ENCODE measurements around the gene PPP1R1B.
"Not testable (repeated sequence)": the region's sequence is repeated elsewhere in the genome, so short reads cannot be mapped to it uniquely, and the experiment has no call there.

Gene PPP1R1B

GRCh38 chr17:39626171-39627046 is at the start of gene PPP1R1B:
TSS of gene PPP1R1B (plus strand) at chr17:39626952. CDS start at chr17:39627393, 441 bp downstream.
- FAIRE-seq: no peak

DNA sequence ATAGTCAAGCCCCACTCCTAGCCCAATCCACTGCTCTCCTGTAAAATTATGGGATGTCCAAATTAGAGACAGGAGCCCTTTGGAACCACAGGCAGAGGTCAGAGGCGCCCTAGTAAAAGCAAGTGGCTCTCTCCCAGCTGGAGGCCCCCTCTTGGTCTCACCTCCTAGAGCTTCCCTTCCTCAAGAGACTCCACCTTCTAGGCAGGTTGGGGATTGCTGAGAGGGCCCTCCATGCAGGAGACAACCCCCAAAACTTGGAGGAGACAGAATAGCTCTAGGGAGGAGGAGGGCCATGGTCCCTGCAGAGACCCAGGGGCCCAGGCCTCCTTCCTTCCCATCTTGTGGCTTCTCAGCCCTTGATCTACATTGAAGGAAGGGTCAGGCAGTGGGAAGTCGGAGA is 48.5 kb upstream of the PPP1R1B start:
- FAIRE-seq: no peak

- no peak for FAIRE-seq
These were observed 47.3 kb upstream of the PPP1R1B start for GRCh38 chr17:39579318-39580081.

DNA sequence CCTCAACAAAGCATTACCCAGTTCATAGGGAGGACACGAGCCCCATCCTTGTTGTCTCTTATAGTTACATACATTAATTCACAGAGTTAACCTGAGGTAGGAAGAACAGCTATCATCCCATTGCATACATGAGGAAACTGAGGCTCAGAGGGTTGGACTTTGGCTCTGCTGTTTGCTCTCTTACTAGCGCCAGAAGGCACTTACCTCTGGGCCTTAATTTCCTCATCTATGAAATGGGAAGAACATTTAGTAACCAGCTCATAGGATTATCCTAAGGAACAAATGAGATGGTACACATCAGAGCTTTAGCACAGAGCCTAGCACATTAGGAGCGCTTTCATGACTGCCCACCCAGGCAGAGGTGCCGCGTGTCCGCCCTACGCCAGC is 46.7 kb upstream of the PPP1R1B start:
- no peak for FAIRE-seq

- no peak for FAIRE-seq
These were observed 45.5 kb upstream of the PPP1R1B start for GRCh38 chr17:39581071-39581758.

- FAIRE-seq: no peak
These were observed 45.0 kb upstream of the PPP1R1B start for GRCh38 chr17:39581759-39582085.

DNA sequence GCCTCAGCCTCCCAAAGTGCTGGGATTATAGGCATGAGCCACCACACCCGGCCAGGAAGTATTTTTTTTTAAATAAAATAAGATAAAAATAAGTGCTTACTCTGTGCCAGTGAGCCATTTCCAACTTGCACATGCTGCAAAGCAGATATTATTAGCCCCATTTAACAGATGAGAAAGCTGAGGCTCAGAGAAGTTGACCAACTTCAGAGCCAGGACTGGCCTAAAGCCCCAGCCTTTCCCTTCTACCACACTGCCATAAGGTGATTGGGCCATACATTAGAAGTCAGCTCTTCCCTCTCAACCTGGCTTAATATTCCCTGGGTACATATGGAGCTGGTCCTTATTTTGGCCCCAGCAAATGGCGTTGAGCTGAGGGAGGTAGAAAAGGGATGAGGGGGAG is 44.1 kb upstream of the PPP1R1B start:
- FAIRE-seq: no peak

DNA sequence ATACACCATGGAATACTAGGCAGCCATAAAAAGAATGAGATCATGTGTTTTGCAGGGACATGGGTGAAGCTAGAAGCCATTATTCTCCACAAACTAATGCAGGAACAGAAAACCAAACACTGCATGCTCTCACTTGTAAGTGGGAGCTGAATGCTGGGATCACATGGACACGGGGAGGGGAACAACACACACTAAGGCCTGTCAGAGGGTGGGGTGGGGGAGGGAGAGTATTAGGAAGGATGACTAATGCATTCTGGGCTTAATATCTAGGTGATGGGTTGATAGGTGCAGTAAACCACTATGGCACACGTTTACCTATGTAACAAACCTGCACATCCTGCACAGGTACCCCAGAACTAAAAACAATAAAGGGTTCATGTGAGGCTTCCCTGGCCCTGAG is 36.6 kb upstream of the PPP1R1B start:
- not testable (repeated sequence) for FAIRE-seq

DNA sequence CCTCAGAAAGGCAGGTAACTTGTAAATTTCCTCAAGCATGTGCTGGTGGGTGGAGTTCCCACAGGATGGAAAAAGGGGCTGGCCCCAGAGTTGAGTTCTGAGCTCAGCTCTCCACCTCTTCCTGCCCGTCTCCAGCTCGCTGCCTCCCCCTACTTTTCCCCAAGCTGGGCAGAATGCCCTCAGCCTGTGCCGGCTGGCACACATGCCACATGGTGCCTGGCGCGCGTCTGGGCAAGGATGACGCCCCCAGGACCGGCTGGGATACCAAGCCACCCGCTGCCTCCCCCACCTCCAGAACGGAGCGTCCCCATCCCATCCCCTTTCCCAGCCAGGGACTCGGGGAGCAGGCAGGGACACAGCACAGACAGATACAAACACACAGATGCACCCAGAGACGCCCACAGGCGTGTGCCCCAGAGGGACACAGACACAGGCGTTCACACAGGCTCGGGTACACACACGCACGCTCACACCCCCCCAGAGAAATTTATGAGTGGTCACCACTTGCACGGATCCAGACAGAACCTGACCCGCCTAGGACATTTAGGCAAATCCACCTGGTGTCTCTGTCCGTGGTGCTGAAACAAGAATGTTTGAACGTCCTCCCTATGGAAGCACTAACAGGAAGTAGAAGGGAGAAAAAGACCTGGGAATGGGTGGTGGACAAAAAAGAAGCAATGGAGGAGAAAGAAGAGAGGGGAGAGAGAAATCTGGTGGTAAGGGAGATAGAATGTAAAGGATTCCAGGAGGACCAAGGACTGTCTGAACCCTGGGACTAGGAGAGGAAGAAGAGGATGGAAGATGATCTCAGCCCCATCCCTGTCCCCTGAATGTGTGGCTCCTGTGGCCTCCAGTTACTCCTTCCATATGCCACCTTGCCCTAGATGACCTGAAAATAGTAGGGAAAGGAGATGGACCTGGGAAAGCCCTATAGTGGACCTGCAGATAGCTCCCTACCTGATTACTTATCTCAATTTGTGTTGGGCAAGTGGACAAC is 34.5 kb upstream of the PPP1R1B start:
- no peak for FAIRE-seq

DNA sequence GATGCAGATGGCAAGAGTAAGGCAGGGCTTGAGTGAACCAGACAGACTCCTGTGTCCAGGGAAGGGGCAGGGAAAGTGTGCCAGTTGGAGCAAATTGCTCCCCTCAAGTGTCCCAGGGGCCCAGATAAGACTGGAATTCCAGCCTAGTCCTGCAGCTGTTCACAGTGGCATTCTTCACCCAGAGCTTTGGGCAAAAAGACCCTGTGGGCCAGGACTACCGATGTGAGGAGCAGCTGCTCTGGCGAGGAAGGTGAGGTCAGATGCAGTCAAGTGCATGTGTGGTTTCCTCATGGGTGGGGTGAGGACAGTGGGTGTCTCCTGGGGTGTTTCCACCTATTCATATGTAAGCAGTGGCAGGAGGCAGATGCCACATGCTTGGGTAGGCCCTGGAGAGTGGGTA is 33.4 kb upstream of the PPP1R1B start:
- FAIRE-seq: no peak

DNA sequence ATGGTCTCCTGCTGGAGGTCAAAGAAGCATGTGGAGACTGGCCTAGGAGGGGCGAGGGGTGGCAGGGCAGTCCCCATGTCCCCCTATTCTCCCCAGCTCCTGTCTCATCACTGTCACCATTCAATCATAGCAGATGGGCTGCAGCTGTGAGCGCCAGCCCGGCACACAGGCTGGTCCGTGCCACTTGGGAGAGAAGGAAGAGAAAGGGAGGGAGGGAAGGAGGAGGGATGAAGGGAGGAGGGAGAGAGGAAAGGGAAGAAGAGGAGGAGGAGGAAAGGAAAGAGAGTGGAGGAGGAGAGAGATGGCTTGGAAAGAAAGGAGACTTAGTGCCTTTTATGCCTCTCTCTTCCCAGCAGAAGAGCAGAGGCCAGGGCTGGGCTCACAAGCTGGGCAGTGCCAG is 31.5 kb upstream of the PPP1R1B start:
- FAIRE-seq: no peak

DNA sequence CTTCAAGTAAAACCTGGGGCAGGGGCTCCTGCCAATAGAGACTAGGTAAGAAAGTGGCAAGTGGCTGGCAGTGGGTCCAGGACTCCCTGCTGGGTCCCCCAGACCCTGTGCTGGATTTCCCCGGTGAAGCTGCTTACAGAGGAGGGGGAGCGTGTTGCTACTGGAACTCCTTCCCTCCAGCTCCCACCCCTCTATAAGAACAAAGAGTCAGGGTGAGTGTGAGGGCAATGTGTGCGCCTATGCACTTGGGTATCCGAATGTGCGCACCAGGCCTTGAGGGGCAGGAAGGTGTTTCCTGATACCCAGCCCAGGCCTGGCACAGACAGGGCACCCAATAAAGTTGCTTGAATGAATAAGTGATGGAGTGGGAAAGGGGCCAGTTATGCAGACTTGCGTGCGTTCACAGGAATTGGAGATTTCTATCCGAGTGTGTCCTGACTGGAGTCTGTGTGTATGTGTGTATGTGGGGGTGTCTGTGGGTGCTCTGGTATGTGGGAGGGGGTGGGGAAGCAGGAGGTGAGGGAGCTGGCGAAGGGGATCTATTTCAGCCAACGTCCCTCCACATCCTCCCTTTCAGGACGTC is 30.7 kb upstream of the PPP1R1B start:
- no peak for FAIRE-seq

GRCh38 chr17:39596543-39597267 is 30.0 kb upstream of the PPP1R1B start:
- FAIRE-seq: no peak

DNA sequence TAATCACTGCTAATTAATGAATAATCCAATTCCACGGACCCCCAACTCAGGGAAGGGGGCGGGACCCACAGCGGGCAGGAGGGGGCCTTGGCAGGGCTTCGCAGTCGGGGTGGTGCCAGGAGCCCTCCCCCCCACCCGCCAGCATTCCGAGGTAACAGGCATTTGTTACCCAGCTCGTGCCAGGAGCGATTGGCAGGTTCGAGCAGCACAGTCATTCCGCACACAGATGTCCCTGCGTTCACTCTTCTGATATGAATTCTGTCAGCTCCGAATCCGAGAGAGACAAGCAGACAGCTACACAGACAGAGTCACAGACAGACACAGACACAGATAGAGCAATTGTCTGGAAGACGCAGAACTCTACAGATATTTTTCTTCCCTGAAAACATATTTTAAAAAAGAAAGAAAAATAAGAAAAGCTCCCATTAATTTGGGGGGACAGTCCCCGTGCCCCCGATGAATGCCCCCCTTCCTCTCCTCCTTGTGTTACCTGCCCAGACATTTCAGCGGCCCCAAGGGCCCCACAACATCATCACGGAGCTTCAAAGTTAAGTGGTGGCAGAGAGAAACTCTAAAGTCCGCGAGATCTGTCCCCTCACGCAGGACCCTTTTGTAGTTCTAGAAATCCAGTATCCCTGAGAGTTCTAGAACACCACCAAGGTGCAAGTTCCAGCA is 29.2 kb upstream of the PPP1R1B start:
- FAIRE-seq: no peak

GRCh38 chr17:39598047-39598481 is 28.7 kb upstream of the PPP1R1B start:
- FAIRE-seq: no peak

DNA sequence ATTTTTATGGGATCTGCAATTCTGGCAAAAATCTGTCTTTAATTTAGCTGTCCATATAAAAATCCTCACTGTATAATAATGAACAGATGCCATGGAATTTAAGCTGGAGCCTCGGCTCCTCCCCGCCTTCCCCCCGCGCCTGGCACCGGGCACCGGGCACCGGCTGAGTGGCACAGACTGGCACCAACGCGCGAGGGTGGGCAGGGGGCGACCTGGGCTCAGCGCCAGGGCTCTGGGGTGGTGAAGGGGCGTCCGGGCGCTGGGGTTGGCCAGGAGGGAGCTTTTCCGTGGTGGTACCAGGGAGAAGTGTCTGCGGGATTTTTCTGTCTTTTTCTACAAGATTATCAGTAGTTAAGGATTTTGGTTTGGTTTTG is 28.1 kb upstream of the PPP1R1B start:
- no peak for FAIRE-seq

DNA sequence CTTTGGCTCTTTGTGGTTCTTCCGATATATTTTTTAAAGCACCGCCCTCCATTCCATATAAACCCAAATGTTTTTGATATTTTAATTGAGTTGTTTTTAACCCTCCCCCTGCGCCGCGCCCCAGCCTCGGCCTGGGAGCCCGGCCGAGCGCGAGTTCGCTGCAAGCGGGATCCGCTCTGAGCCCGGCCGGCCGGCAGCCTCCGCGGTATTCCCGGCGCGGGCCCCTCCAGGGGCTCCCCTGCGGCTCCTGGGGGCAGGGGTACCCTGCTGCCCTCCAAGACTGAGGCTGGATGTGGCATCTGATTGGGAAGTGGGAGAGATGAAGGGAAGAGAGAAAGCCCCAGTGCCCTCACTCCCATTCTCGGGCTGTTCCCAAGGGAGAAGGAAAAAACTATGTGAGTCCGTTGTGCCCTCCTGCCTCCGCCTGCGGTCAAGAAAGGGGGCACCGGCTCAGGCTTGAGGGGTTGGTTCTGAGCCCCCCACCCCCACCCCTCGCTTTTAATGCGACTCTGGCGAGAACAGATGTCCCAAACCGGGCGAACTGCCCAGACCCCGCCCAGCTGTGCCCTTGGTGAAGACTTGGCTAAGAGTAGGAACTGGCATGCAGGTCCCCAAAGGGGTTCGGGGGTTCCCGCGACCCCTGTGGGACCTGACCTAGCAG is 27.6 kb upstream of the PPP1R1B start:
- FAIRE-seq: no peak

DNA sequence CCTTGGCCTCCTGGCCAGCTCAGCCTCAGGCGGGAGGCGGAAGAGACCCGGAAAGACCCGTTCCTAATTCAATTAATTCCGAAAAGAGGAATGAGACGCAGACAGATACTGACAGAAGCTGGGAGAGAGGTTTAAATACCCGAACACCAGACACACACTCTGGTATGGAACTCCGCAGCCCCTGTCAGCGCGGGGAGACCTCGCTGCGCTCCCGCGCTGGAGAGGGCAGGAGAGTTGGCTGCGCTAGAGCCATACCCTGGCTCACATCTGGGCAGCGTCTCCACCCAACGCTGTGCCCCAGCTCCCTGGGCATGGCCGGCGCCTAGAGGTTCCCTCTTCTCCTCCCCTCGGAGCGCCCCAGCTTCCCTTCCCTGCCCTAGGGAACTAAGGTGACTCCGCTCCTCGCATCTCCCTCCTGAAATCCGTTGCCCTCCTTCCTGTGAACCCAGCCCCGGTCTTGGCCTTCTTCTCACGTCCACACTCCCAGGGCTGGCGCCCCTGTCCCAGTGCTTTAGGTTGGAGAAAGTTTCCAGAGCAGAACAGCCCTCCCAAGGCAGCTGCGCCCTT is 27.0 kb upstream of the PPP1R1B start:
- FAIRE-seq: no peak

DNA sequence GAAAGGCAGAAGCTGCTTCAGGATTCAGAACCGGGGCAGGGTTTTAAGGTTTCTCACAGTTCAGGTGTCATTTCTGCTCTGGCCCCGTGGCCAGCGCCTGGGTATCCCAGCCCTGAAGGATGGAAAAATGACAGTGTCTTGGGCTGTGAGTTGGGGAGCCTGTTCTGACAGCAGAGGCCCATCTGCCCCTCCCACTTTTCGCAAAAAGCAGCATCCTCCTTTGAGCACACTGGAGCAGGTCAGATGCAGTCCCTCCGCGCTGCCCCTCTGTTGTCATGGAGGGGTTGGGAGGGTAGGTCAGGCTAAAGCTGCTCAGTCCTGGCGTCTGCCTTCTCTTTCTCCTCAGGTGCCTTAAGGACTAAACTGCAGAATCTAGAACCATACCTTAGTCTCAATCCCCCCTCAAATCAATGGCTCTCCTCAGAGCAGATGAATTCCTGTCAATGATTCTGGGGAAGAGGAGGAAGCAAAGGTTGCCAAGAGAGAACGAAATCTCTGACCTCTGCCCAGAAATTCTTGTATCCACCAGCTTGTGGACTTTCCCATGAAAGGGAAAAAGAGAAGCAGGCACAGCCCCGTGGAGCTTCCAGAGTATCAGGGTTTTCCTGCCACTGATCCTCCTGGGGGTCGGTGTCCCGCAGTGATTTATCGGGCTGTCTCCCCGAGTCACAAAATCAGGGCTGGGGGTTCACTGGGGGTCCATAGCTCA is 26.3 kb upstream of the PPP1R1B start:
- FAIRE-seq: no peak
